ENCODE results near the gene COBL.

The COBL gene

DNA sequence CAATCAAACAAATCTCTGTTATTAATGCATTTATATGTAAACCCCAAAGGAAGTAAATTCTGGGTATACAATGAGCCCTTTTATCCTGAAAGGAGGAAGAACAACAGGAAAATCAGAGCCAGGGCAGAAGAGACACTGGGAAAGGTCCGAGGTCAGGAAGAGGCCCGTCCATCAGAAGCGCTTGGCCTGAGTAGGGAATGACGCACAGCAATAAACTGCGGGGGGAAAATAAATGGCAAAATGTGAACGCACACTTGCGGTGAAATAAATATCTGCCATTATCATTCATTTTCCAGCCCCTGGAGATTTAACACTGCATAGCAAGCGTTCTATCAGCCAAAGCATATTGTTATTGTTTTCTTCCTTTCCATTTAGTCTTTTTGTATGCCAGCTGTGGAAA, 243.4 kb downstream of the COBL start:
- Histone ChIP-seq H3K27ac (ENCODE audit: low read depth, low read length, severe bottlenecking) (no peak overlapping the region), H3K36me3 (ENCODE audit: control insufficient read depth, insufficient read depth, low read length) (no peaks in the 10 kb centered on the region), H3K4me3 (ENCODE audit: extremely low read depth, insufficient read depth, low read length, poor library complexity, severe bottlenecking) (no peak overlapping the region), H3K9me3 (ENCODE audit: control insufficient read depth, low read length) (no peaks in the 10 kb centered on the region), H3K4me1 (ENCODE audit: control insufficient read depth, insufficient read depth, low read length, poor library complexity, severe bottlenecking) (peaks cover 16% of the 10 kb centered on the region)
- WGBS, 2 experiments (ENCODE audit: insufficient coverage in 2 of 2), result 93 to 94% methylated on average over 7 to 8 of the region's 8 CpGs

GRCh38 chr7:51072281-51072680, 244.3 kb downstream of the COBL start:
- 86% methylated on average over 1 of the region's 2 CpGs; no CpG with 5 or more reads in 1 of the 2 experiments for WGBS, 2 experiments (ENCODE audit: insufficient coverage in 2 of 2)

GRCh38 chr7:51071427-51071826, 245.2 kb downstream of the COBL start:
- no peak overlapping the region for H3K27ac ChIP-seq (ENCODE audit: low read depth, low read length, severe bottlenecking)
- H3K4me1 ChIP-seq (ENCODE audit: control insufficient read depth, insufficient read depth, low read length, poor library complexity, severe bottlenecking), result peaks cover 19% of the 10 kb centered on the region
- no peak overlapping the region for H3K4me3 ChIP-seq (ENCODE audit: extremely low read depth, insufficient read depth, low read length, poor library complexity, severe bottlenecking)
- no peaks in the 10 kb centered on the region for H3K9me3 ChIP-seq (ENCODE audit: control insufficient read depth, low read length)
- WGBS, 2 experiments (ENCODE audit: insufficient coverage in 2 of 2), result 83 to 100% methylated on average over 1 of the region's 2 CpGs
- H3K36me3 ChIP-seq (ENCODE audit: control insufficient read depth, insufficient read depth, low read length), result no peaks in the 10 kb centered on the region

More at GRCh38 chr7:51072281-51072680, 244.3 kb downstream of the COBL start:
- no peaks in the 10 kb centered on the region for H3K36me3 ChIP-seq (ENCODE audit: control insufficient read depth, insufficient read depth, low read length)
- no peaks in the 10 kb centered on the region for H3K9me3 ChIP-seq (ENCODE audit: control insufficient read depth, low read length)
- no peak overlapping the region for H3K4me3 ChIP-seq (ENCODE audit: extremely low read depth, insufficient read depth, low read length, poor library complexity, severe bottlenecking)
- peaks cover 19% of the 10 kb centered on the region for H3K4me1 ChIP-seq (ENCODE audit: control insufficient read depth, insufficient read depth, low read length, poor library complexity, severe bottlenecking)
- no peak overlapping the region for H3K27ac ChIP-seq (ENCODE audit: low read depth, low read length, severe bottlenecking)

- Histone ChIP-seq H3K4me1 (ENCODE audit: control insufficient read depth, insufficient read depth, low read length, poor library complexity, severe bottlenecking) (peaks cover 19% of the 10 kb centered on the region), H3K9me3 (ENCODE audit: control insufficient read depth, low read length) (no peaks in the 10 kb centered on the region), H3K4me3 (ENCODE audit: extremely low read depth, insufficient read depth, low read length, poor library complexity, severe bottlenecking) (no peak overlapping the region), H3K27ac (ENCODE audit: low read depth, low read length, severe bottlenecking) (peak overlapping the region; percentile 32), H3K36me3 (ENCODE audit: control insufficient read depth, insufficient read depth, low read length) (no peaks in the 10 kb centered on the region)
- WGBS, 2 experiments (ENCODE audit: insufficient coverage in 2 of 2), result 100% methylated on average over 1 of the region's 3 CpGs; no CpG with 5 or more reads in 1 of the 2 experiments
These were observed 246.5 kb downstream of the COBL start for GRCh38 chr7:51070151-51070550.

GRCh38 chr7:51069411-51070083, 247.1 kb downstream of the COBL start:
- Histone ChIP-seq H3K27ac (ENCODE audit: low read depth, low read length, severe bottlenecking) (peak overlapping the region; percentile 32), H3K4me1 (ENCODE audit: control insufficient read depth, insufficient read depth, low read length, poor library complexity, severe bottlenecking) (peaks cover 19% of the 10 kb centered on the region), H3K36me3 (ENCODE audit: control insufficient read depth, insufficient read depth, low read length) (no peaks in the 10 kb centered on the region), H3K9me3 (ENCODE audit: control insufficient read depth, low read length) (no peaks in the 10 kb centered on the region), H3K4me3 (ENCODE audit: extremely low read depth, insufficient read depth, low read length, poor library complexity, severe bottlenecking) (no peak overlapping the region)
- 100% methylated on average over 2 of the region's 5 CpGs; no CpG with 5 or more reads in 1 of the 2 experiments for WGBS, 2 experiments (ENCODE audit: insufficient coverage in 2 of 2)

DNA sequence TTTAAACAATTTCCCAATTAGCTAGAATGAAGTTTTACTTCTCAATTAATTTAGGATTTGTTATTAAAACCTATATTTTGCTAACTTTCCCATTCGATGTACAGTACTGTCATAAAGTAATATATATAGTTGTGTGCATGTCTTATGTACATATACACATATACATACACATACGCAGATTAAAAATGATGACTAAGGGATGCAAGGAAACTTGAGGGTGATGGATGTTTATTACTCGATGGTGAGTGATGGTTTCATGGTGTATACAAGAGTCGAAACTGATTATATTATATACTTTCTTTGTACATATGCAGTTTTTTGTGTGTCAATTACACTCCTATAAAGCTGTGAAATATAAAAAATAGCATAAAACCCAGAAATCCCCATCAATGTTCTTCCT, 248.2 kb downstream of the COBL start:
- H3K36me3 ChIP-seq (ENCODE audit: control insufficient read depth, insufficient read depth, low read length), result no peaks in the 10 kb centered on the region
- no peak overlapping the region for H3K4me3 ChIP-seq (ENCODE audit: extremely low read depth, insufficient read depth, low read length, poor library complexity, severe bottlenecking)
- peaks cover 19% of the 10 kb centered on the region for H3K4me1 ChIP-seq (ENCODE audit: control insufficient read depth, insufficient read depth, low read length, poor library complexity, severe bottlenecking)
- H3K27ac ChIP-seq (ENCODE audit: low read depth, low read length, severe bottlenecking), result no peak overlapping the region
- WGBS, 2 experiments (ENCODE audit: insufficient coverage in 2 of 2), result no CpG with 5 or more reads among the region's 4 CpGs
- H3K9me3 ChIP-seq (ENCODE audit: control insufficient read depth, low read length), result no peaks in the 10 kb centered on the region

DNA sequence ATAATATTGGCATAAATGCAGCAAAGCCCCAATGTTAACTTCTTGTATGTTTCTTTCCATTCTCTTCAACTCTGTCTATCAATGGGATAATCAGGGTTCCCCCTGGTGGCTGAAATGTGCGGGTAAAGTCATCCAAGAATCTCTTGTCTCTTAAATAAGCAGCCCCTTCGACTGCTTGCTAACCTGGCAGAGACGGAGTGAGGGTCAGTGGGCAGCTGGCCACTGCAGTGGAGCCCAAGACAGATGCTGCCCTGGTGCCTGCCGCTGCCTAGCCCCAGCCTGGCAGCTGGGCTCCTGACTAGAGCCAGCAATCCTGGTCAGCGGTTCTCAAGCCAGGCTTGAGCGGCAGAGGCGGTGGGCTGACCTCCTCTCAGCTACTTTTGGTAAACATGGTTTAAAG, 248.9 kb downstream of the COBL start:
- 23 to 72% methylated on average over 4 to 6 of the region's 7 CpGs for WGBS, 2 experiments (ENCODE audit: insufficient coverage in 2 of 2)
- H3K36me3 ChIP-seq (ENCODE audit: control insufficient read depth, insufficient read depth, low read length), result no peaks in the 10 kb centered on the region
- H3K27ac ChIP-seq (ENCODE audit: low read depth, low read length, severe bottlenecking), result no peak overlapping the region
- H3K9me3 ChIP-seq (ENCODE audit: control insufficient read depth, low read length), result no peaks in the 10 kb centered on the region
- H3K4me3 ChIP-seq (ENCODE audit: extremely low read depth, insufficient read depth, low read length, poor library complexity, severe bottlenecking), result no peak overlapping the region
- H3K4me1 ChIP-seq (ENCODE audit: control insufficient read depth, insufficient read depth, low read length, poor library complexity, severe bottlenecking), result peaks cover 19% of the 10 kb centered on the region

- Histone ChIP-seq H3K9me3 (ENCODE audit: control insufficient read depth, low read length) (no peaks in the 10 kb centered on the region), H3K36me3 (ENCODE audit: control insufficient read depth, insufficient read depth, low read length) (no peaks in the 10 kb centered on the region), H3K27ac (ENCODE audit: low read depth, low read length, severe bottlenecking) (no peak overlapping the region), H3K4me1 (ENCODE audit: control insufficient read depth, insufficient read depth, low read length, poor library complexity, severe bottlenecking) (peaks cover 19% of the 10 kb centered on the region), H3K4me3 (ENCODE audit: extremely low read depth, insufficient read depth, low read length, poor library complexity, severe bottlenecking) (no peak overlapping the region)
These were observed 249.4 kb downstream of the COBL start for GRCh38 chr7:51067258-51067657.

GRCh38 chr7:51066405-51066882, 250.2 kb downstream of the COBL start:
- Histone ChIP-seq H3K4me1 (ENCODE audit: control insufficient read depth, insufficient read depth, low read length, poor library complexity, severe bottlenecking) (peaks cover 19% of the 10 kb centered on the region), H3K36me3 (ENCODE audit: control insufficient read depth, insufficient read depth, low read length) (no peaks in the 10 kb centered on the region), H3K4me3 (ENCODE audit: extremely low read depth, insufficient read depth, low read length, poor library complexity, severe bottlenecking) (no peak overlapping the region), H3K9me3 (ENCODE audit: control insufficient read depth, low read length) (no peaks in the 10 kb centered on the region), H3K27ac (ENCODE audit: low read depth, low read length, severe bottlenecking) (no peak overlapping the region)
- 70 to 100% methylated on average over 2 to 4 of the region's 5 CpGs for WGBS, 2 experiments (ENCODE audit: insufficient coverage in 2 of 2)

DNA sequence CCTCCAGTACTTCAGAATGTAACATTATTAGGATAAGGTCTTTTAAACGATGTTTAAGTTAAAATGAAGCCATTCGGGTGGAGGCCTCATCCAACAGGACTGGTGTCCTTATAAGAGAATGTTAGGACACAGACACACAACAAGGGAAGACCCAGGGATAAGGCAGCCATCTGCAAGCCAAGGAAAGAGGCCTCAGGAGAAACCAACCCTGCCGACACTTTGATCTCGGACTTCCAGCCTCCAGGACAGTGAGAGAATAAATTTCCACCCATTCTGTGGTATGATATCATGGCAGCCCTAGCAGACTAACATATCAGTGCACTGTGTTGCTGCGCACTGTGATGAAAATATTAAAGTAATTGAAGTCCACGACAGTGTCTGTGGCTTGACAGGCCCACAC, 250.8 kb downstream of the COBL start:
- H3K9me3 ChIP-seq (ENCODE audit: control insufficient read depth, low read length), result no peaks in the 10 kb centered on the region
- no peak overlapping the region for H3K4me3 ChIP-seq (ENCODE audit: extremely low read depth, insufficient read depth, low read length, poor library complexity, severe bottlenecking)
- peaks cover 19% of the 10 kb centered on the region for H3K4me1 ChIP-seq (ENCODE audit: control insufficient read depth, insufficient read depth, low read length, poor library complexity, severe bottlenecking)
- H3K27ac ChIP-seq (ENCODE audit: low read depth, low read length, severe bottlenecking), result no peak overlapping the region
- WGBS, 2 experiments (ENCODE audit: insufficient coverage in 2 of 2), result 87 to 100% methylated on average over 3 to 6 of the region's 6 CpGs
- H3K36me3 ChIP-seq (ENCODE audit: control insufficient read depth, insufficient read depth, low read length), result no peaks in the 10 kb centered on the region

- 93 to 100% methylated on average over 1 to 2 of the region's 3 CpGs for WGBS, 2 experiments (ENCODE audit: insufficient coverage in 2 of 2)
- peaks cover 8% of the 10 kb centered on the region for H3K4me1 ChIP-seq (ENCODE audit: control insufficient read depth, insufficient read depth, low read length, poor library complexity, severe bottlenecking)
- no peak overlapping the region for H3K4me3 ChIP-seq (ENCODE audit: extremely low read depth, insufficient read depth, low read length, poor library complexity, severe bottlenecking)
- no peaks in the 10 kb centered on the region for H3K9me3 ChIP-seq (ENCODE audit: control insufficient read depth, low read length)
- no peaks in the 10 kb centered on the region for H3K36me3 ChIP-seq (ENCODE audit: control insufficient read depth, insufficient read depth, low read length)
- no peak overlapping the region for H3K27ac ChIP-seq (ENCODE audit: low read depth, low read length, severe bottlenecking)
These were observed 251.9 kb downstream of the COBL start for GRCh38 chr7:51064688-51065087.
